Measurements from ENCODE around the gene TSEN2.
A peak's percentile ranks its signal among the peaks of the same experiment; 100 is the strongest.

- TF ChIP-seq POLR2A (conservative IDR thresholded peaks at IDR 0.05) (peak; percentile 99), ZNF133 (CRISPR knock-in tag; IDR thresholded peaks at IDR 0.05) (no peak), HNRNPLL (IDR thresholded peaks at IDR 0.05; ENCODE audit: low read depth, low read length, poor library complexity, severe bottlenecking) (peak; percentile 56), ZFX (CRISPR knock-in tag; IDR thresholded peaks at IDR 0.05) (peak; percentile 99), ATF1 (CRISPR knock-in tag; IDR thresholded peaks at IDR 0.05) (no peak), ATF1 (tag; IDR thresholded peaks at IDR 0.05) (peak; percentile 97), RAD51 (IDR thresholded peaks at IDR 0.05; ENCODE audit: borderline replicate concordance, low read depth) (no peak), TARDBP (IDR thresholded peaks at IDR 0.05) (peak; percentile 92), PATZ1 (CRISPR knock-in tag; IDR thresholded peaks at IDR 0.05; ENCODE audit: borderline replicate concordance) (no peak), CTCF (IDR thresholded peaks at IDR 0.05 in 2 of 3, conservative IDR thresholded peaks at IDR 0.05 in 1 of 3; ENCODE audit: insufficient read depth in 2 of 3, low read depth in 1 of 3, low read length in 3 of 3) (0 out of 6 replicates have a peak, but pooled peaks of 1 of the 3 experiments have one; percentile 6), LEF1 (IDR thresholded peaks at IDR 0.05) (0 out of 2 replicates have a peak, but pooled peaks have one; percentile 17), EZH2 (IDR thresholded peaks at IDR 0.05; ENCODE audit: borderline replicate concordance, low read depth, low read length) (no peak), USF1 (CRISPR knock-in tag; IDR thresholded peaks at IDR 0.05) (peak; percentile 17; the same call in 1 of the 2 replicates), E2F8 (IDR thresholded peaks at IDR 0.05; ENCODE audit: low read depth, partially characterized antibody) (no peak)
- TF ChIP-seq, protein P1, sequence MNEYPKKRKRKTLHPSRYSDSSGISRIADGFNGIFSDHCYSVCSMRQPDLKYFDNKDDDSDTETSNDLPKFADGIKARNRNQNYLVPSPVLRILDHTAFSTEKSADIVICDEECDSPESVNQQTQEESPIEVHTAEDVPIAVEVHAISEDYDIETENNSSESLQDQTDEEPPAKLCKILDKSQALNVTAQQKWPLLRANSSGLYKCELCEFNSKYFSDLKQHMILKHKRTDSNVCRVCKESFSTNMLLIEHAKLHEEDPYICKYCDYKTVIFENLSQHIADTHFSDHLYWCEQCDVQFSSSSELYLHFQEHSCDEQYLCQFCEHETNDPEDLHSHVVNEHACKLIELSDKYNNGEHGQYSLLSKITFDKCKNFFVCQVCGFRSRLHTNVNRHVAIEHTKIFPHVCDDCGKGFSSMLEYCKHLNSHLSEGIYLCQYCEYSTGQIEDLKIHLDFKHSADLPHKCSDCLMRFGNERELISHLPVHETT (CRISPR knock-in tag; conservative IDR thresholded peaks at IDR 0.05 in 1 of 2, IDR thresholded peaks at IDR 0.05 in 1 of 2): peak in 1 of 2 experiments; percentile 96; a peak in 2 of 4 replicates
Measured at GRCh38 chr3:12556690-12557472, 72.6 kb downstream of the TSEN2 start, which contains the start of gene MKRN2.

All from K562 (cell line).